ENCODE measurements around the gene NDRG2.

DNA sequence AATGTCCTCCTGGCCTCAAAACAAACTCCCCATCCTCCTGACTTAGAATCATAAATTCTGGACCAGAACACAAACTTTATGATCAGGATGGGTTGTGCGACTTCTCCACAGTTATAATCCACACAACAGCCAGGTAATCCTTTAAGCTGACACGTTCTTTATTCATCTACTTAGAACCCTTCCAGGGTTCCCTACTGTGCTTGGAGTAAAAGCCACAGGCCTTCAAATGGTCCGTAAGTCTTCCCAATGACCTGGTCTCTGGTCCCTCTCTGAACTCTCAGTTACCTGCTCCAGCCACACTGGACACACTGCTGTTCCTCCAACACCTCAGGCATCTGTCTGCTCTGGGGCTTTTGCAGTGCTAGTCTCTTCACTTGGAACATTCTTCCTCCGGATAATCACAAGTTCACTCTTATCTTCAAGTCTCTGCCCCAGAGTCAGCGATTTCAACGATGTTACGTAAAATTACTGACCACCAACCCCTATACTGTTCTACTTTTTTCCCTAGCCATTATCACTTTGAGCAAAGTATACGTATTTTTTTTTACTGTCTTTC lies 15.6 kb upstream of the NDRG2 start:
- no peak for TF ChIP-seq POLR2AphosphoS5 (IDR thresholded peaks at IDR 0.05)
- no peak for TF ChIP-seq POLR2A (IDR thresholded peaks at IDR 0.05)
- TF ChIP-seq, protein P1, sequence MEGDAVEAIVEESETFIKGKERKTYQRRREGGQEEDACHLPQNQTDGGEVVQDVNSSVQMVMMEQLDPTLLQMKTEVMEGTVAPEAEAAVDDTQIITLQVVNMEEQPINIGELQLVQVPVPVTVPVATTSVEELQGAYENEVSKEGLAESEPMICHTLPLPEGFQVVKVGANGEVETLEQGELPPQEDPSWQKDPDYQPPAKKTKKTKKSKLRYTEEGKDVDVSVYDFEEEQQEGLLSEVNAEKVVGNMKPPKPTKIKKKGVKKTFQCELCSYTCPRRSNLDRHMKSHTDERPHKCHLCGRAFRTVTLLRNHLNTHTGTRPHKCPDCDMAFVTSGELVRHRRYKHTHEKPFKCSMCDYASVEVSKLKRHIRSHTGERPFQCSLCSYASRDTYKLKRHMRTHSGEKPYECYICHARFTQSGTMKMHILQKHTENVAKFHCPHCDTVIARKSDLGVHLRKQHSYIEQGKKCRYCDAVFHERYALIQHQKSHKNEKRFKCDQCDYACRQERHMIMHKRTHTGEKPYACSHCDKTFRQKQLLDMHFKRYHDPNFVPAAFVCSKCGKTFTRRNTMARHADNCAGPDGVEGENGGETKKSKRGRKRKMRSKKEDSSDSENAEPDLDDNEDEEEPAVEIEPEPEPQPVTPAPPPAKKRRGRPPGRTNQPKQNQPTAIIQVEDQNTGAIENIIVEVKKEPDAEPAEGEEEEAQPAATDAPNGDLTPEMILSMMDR (IDR thresholded peaks at IDR 0.05): peak in 1 of 3 donors; percentile 4

All from breast epithelium (tissue), 3 donors.